GM12878 (cell line): ENCODE results near the gene TIPARP. TPM values are rescaled to one million over a fixed set of nuclear protein-coding genes. Genes with fewer than 3 reads are reported as not detected.

ENCODE experiments used
- ATF7 ChIP-seq: fragments of 450-650 bp; IDR thresholded peaks from 2 replicates; pipeline ENCODE4 v1.6.1; 2016; ENCODE audit warnings: low read depth, mild to moderate bottlenecking
- CBFB ChIP-seq: IDR thresholded peaks from 2 replicates; pipeline ENCODE4 v1.6.1; 2016; ENCODE audit warnings: antibody characterized with exemption, low read depth
- CBX3 ChIP-seq: fragments of 200-600 bp; sonication (generic); IDR thresholded peaks from 2 replicates; pipeline ENCODE4 v1.6.1; 2016; ENCODE audit warnings: low read depth, borderline replicate concordance
- CHD1 ChIP-seq: IDR thresholded peaks from 2 replicates; pipeline ENCODE4 v1.6.1; 2012; ENCODE audit warnings: low read depth, low read length, improper control_type of control experiment
- ETV6 ChIP-seq, 2 experiments: fragments of 450-650 bp in 1 of 2; IDR thresholded peaks in 1 of 2; conservative IDR thresholded peaks in 1 of 2; 2 replicates each; pipeline ENCODE4 v1.6.1; 2014; ENCODE audit warnings: antibody characterized with exemption in 1 of 2, borderline replicate concordance in 1 of 2, low read depth in 1 of 2, mild to moderate bottlenecking in 1 of 2, moderate library complexity in 1 of 2
- IKZF1 ChIP-seq: fragments of 450-650 bp; conservative IDR thresholded peaks from 2 replicates; pipeline ENCODE4 v1.6.1; 2017; ENCODE audit warnings: antibody characterized with exemption, mild to moderate bottlenecking
- JUND ChIP-seq: IDR thresholded peaks from 2 replicates; pipeline ENCODE4 v1.6.1; 2012; ENCODE audit warnings: low read depth, mild to moderate bottlenecking, low read length, improper control_type of control experiment, moderate library complexity
- MEF2B ChIP-seq: fragments of 450-650 bp; IDR thresholded peaks from 2 replicates; pipeline ENCODE4 v1.6.1; 2018; ENCODE audit warnings: mild to moderate bottlenecking, moderate library complexity; ENCODE audit not compliant: partially characterized antibody, poor library complexity, severe bottlenecking
- NFIC ChIP-seq: IDR thresholded peaks from 2 replicates; pipeline ENCODE4 v1.6.1; 2012; ENCODE audit warnings: low read depth, mild to moderate bottlenecking, inconsistent platforms, low read length, moderate library complexity
- POLR2A ChIP-seq: IDR thresholded peaks from 2 replicates; pipeline ENCODE4 v1.6.1; 2011; ENCODE audit warnings: low read depth, mild to moderate bottlenecking, low read length
- POU2F2 ChIP-seq: IDR thresholded peaks from 3 replicates; pipeline ENCODE4 v1.6.1; 2011; ENCODE audit warnings: low read depth, mild to moderate bottlenecking, low read length, borderline replicate concordance
- ZBED1 ChIP-seq: IDR thresholded peaks from 2 replicates; pipeline ENCODE4 v1.6.1; 2016; ENCODE audit warnings: borderline replicate concordance
- ZSCAN29 ChIP-seq: fragments of 450-650 bp; IDR thresholded peaks from 2 replicates; pipeline ENCODE4 v1.6.1; 2017; ENCODE audit warnings: mild to moderate bottlenecking, moderate library complexity
- polyA plus RNA-seq, 11 experiments: library from polyadenylated mRNA; depleted of rRNA in 4 of 11; unstranded in 6 of 11; stranded (reverse) in 5 of 11; fragments of >200 nt; fragmentation: Nextera tagmentation in 4 of 11; fragmentation: Illumina TruSeq in 1 of 11; extraction: Ambion mirVana in 4 of 11; extraction: Trizol in 1 of 11; gene quantifications; 1 replicate in 1 of 11; 2 replicates in 10 of 11; pipeline versions ENCODE4 v1.2.1 to v1.2.3, GENCODE V29; 2011 to 2016; ENCODE audit warnings: inconsistent platforms in 2 of 11, missing spikeins in 2 of 11, low read depth in 1 of 11
- total RNA-seq, 4 experiments: library from RNA; depleted of rRNA in 3 of 4; stranded (reverse); fragments of >200 nt in 3 of 4; fragmentation: Illumina TruSeq in 1 of 4; extraction: Trizol in 1 of 4; gene quantifications; 2 replicates each; pipeline versions ENCODE4 v1.2.1 to v1.2.3, GENCODE V29; 2013 to 2021
- TF ChIP-seq, protein P1 (sequence below): fragments of 450-650 bp; IDR thresholded peaks from 2 replicates; pipeline ENCODE4 v1.6.1; 2017; ENCODE audit warnings: borderline replicate concordance
- TF ChIP-seq, protein P2 (sequence below): IDR thresholded peaks from 2 replicates; pipeline ENCODE4 v1.6.1; 2011; ENCODE audit warnings: borderline replicate concordance, low read depth, mild to moderate bottlenecking, moderate library complexity, mixed read lengths, low read length; ENCODE audit not compliant: insufficient read depth; ENCODE audit errors: extremely low read length
- TF ChIP-seq, protein P3 (sequence below): IDR thresholded peaks from 2 replicates; pipeline ENCODE4 v1.6.1; 2012; ENCODE audit warnings: low read depth, low read length, improper control_type of control experiment
- TF ChIP-seq, protein P4 (sequence below): fragments of 150-350 bp; IDR thresholded peaks from 2 replicates; pipeline ENCODE4 v1.6.1; 2016; ENCODE audit warnings: low read depth, low read length
- TF ChIP-seq, protein P5 (sequence below): fragments of 450-650 bp; IDR thresholded peaks from 2 replicates; pipeline ENCODE4 v1.6.1; 2018; ENCODE audit warnings: mild to moderate bottlenecking, low read depth, moderate library complexity; ENCODE audit not compliant: partially characterized antibody

Gene TIPARP
- total and polyA plus RNA-seq, 10 of the 15 experiments (the other 5 are each of a cell fraction or from before 2014, with no cell fraction given): 3.2 to 21.5 (median 12.0) TPM

DNA sequence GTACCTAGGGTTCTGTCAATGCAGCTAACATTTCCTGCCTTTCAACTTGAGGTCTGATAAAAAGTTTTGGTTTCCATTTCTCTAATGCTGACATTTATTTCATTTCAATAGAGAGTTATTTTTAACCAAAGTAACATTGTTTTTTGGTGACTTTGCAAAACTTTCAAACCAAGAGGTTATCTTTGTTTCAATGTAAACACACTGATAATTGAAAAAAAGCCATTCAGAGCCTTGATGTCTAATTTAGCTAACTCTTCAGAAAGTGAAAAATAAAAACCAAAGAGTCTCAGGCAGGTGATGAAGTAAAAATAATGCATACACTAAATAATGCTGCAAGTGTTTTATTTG, 9.6 kb upstream of the TIPARP start (continued):
- TF ChIP-seq POLR2A (no peak), NFIC (peak; percentile 74), MEF2B (peak; percentile 94), CHD1 (no peak), IKZF1 (no peak), POU2F2 (no peak), ZBED1 (peak; percentile 52; the same call in 1 of the 2 replicates), ZSCAN29 (no peak), CBX3 (no peak), CBFB (no peak), ETV6 (conservative IDR thresholded peaks at IDR 0.05 in 1 of 2, IDR thresholded peaks at IDR 0.05 in 1 of 2; ENCODE audit: borderline replicate concordance in 1 of 2, low read depth in 1 of 2) (no peak), ATF7 (peak; percentile 58), JUND (no peak)
- TF ChIP-seq, protein P1, sequence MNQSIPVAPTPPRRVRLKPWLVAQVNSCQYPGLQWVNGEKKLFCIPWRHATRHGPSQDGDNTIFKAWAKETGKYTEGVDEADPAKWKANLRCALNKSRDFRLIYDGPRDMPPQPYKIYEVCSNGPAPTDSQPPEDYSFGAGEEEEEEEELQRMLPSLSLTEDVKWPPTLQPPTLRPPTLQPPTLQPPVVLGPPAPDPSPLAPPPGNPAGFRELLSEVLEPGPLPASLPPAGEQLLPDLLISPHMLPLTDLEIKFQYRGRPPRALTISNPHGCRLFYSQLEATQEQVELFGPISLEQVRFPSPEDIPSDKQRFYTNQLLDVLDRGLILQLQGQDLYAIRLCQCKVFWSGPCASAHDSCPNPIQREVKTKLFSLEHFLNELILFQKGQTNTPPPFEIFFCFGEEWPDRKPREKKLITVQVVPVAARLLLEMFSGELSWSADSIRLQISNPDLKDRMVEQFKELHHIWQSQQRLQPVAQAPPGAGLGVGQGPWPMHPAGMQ: no peak
- TF ChIP-seq, protein P2, sequence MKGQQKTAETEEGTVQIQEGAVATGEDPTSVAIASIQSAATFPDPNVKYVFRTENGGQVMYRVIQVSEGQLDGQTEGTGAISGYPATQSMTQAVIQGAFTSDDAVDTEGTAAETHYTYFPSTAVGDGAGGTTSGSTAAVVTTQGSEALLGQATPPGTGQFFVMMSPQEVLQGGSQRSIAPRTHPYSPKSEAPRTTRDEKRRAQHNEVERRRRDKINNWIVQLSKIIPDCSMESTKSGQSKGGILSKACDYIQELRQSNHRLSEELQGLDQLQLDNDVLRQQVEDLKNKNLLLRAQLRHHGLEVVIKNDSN: no peak
- TF ChIP-seq, protein P3, sequence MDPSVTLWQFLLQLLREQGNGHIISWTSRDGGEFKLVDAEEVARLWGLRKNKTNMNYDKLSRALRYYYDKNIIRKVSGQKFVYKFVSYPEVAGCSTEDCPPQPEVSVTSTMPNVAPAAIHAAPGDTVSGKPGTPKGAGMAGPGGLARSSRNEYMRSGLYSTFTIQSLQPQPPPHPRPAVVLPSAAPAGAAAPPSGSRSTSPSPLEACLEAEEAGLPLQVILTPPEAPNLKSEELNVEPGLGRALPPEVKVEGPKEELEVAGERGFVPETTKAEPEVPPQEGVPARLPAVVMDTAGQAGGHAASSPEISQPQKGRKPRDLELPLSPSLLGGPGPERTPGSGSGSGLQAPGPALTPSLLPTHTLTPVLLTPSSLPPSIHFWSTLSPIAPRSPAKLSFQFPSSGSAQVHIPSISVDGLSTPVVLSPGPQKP: no peak
- TF ChIP-seq, protein P4, sequence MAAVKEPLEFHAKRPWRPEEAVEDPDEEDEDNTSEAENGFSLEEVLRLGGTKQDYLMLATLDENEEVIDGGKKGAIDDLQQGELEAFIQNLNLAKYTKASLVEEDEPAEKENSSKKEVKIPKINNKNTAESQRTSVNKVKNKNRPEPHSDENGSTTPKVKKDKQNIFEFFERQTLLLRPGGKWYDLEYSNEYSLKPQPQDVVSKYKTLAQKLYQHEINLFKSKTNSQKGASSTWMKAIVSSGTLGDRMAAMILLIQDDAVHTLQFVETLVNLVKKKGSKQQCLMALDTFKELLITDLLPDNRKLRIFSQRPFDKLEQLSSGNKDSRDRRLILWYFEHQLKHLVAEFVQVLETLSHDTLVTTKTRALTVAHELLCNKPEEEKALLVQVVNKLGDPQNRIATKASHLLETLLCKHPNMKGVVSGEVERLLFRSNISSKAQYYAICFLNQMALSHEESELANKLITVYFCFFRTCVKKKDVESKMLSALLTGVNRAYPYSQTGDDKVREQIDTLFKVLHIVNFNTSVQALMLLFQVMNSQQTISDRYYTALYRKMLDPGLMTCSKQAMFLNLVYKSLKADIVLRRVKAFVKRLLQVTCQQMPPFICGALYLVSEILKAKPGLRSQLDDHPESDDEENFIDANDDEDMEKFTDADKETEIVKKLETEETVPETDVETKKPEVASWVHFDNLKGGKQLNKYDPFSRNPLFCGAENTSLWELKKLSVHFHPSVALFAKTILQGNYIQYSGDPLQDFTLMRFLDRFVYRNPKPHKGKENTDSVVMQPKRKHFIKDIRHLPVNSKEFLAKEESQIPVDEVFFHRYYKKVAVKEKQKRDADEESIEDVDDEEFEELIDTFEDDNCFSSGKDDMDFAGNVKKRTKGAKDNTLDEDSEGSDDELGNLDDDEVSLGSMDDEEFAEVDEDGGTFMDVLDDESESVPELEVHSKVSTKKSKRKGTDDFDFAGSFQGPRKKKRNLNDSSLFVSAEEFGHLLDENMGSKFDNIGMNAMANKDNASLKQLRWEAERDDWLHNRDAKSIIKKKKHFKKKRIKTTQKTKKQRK: no peak
- TF ChIP-seq, protein P5, sequence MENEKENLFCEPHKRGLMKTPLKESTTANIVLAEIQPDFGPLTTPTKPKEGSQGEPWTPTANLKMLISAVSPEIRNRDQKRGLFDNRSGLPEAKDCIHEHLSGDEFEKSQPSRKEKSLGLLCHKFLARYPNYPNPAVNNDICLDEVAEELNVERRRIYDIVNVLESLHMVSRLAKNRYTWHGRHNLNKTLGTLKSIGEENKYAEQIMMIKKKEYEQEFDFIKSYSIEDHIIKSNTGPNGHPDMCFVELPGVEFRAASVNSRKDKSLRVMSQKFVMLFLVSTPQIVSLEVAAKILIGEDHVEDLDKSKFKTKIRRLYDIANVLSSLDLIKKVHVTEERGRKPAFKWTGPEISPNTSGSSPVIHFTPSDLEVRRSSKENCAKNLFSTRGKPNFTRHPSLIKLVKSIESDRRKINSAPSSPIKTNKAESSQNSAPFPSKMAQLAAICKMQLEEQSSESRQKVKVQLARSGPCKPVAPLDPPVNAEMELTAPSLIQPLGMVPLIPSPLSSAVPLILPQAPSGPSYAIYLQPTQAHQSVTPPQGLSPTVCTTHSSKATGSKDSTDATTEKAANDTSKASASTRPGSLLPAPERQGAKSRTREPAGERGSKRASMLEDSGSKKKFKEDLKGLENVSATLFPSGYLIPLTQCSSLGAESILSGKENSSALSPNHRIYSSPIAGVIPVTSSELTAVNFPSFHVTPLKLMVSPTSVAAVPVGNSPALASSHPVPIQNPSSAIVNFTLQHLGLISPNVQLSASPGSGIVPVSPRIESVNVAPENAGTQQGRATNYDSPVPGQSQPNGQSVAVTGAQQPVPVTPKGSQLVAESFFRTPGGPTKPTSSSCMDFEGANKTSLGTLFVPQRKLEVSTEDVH: no peak
